Right ventricle myocardium inferior (tissue), 1 donor: ENCODE measurements around the gene SEC23IP. TPM values are rescaled to one million over a fixed set of nuclear protein-coding genes. Genes with fewer than 3 reads are reported as not detected.
"Not testable (repeated sequence)": the region's sequence is repeated elsewhere in the genome, so short reads cannot be mapped to it uniquely, and the experiment has no call there.

ENCODE experiments used
- ATAC-seq: fragments of 200-7000 bp; cut with Tn5 transposase; one replicate; pipeline ENCODE4 v1.9.1; 2020; ENCODE audit warnings: mild to moderate bottlenecking, moderate library complexity
- DNase-seq: peaks from one replicate; pipeline ENCODE4 v3.0.0; 2021; ENCODE audit errors: missing footprints
- intact Hi-C: fragments of 100-400 bp; cut with DNase I; formaldehyde crosslinking; loops from one replicate; pipeline ENCODE4 v1.11.0; 2022
- total RNA-seq: library from RNA; stranded (reverse); fragmentation: NEBNext Ultra II Directional; extraction: Animal tissue kit (Norgen Biotek cat#: 25700); gene quantifications from one replicate; pipeline ENCODE4 v1.2.1, GENCODE V29; 2021
- donor health status: DM: no; HTN: yes; CAD: no; lungs with severe emphysema.

Gene SEC23IP
- total RNA-seq, 1 donor from 2014 or later: 23.5 TPM

DNA sequence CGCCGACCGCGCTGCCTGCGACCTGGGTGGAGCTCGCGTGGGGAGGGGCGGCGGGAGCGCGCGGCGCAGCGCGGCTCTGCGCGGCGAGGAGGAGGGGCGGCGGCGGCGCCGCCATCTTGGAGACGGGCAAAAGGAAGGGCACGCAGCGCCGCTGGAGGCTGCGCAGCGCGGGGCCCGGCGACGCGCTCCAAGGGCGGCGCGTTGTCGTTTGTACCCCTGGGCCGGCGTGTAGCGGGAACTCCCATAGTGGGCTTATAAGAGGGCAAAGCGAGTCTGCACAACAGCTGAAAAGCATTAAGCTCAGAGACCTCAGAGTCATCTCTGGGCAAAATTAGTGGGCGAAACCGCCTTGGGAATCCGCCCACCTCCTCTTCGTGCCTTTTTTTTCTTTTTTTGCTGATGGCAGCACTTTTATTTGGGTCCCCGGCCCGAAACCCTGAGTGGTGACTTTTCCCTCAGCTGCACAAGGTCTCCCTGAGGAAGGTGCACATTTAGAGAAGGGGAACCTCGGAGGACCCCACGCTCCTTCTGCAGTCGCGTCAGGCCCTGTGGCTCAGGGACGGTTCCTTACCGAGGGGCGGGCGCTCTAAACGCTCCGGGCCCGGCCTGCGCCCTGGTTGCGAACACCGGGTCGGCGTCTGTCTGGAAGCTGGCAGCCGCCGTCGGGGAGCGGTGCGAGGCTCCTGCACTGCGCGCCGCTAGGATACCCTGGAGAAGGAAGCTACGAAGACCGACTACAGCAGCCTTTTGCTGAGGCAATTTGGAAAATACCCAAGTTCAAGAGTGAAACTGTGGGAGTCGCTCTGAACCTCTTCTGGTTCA, 19.5 kb upstream of the SEC23IP start:
- DNase-seq: peak; percentile 97
- intact Hi-C loops: loop anchor here (1.0 to 2.0 kb wide), 2 partner anchors 19 to 146 kb away; partner anchors contain the start of genes INPP5F and SEC23IP
- peak; percentile 99 for ATAC-seq

GRCh38 chr10:119878524-119878923, 14.0 kb upstream of the SEC23IP start:
- DNase-seq (no peak), ATAC-seq (no peak)
- intact Hi-C loops: no loop called here

- intact Hi-C loops, DNase-seq, ATAC-seq: not testable (repeated sequence)
Measured at GRCh38 chr10:119883901-119884611, 8.5 kb upstream of the SEC23IP start.

DNA sequence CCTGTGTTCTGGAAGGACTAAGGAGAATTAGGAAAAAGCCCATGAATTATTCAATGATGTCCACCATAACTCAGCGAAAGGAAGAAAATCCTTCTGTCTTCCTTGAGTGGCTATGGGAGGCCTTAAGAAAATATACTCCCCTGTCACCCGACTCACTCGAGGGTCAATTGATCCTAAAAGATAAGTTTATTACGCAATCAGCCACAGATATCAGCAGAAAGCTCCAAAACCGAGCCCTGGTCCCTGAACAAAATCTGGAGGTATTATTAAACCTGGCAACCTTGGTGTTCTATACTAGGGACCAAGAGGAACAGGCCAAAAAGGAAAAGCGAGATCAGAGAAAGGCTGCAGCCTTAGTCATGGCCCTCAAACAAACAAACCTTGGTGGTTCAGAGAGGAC, 6.5 kb upstream of the SEC23IP start:
- DNase-seq, ATAC-seq, intact Hi-C loops: not testable (repeated sequence)

GRCh38 chr10:119888715-119889114, 3.8 kb upstream of the SEC23IP start:
- intact Hi-C loops, DNase-seq, ATAC-seq: not testable (repeated sequence)

DNA sequence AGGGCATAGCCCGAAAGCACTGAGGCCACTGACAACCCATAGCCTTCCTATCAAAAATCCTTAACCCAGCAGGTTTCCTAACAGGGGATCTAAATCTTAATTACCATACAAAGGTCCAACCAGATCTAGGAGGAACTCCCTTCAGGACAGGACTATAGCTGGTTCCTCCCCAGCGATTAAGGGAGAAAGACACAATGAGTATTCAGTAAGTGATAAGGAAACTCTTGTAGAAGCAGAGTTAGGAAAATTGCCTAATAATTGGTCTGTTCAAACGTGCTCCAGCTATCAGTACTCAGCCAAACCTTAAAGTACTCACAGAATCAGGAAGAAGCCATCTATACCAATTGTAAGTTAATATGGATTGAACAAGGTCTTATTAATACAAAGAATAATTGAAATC, 3.3 kb upstream of the SEC23IP start:
- intact Hi-C loops, DNase-seq, ATAC-seq: not testable (repeated sequence)

DNA sequence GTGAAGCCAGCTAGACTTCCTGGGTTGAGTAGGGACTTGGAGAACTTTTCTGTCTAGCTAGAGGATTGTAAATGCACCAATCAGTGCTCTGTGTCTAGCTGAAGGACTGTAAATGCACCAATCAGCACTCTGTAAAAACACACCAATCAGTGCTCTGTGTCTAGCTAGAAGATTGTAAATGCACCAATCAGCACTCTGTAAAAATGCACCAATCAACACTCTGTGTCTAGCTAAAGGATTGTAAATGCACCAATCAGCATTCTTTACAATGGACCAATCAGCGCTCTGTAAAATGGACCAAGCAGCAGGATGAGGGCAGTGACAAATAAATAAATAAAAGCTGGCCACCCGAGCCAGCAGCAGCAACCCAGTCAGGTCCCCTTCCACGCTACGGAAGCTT, 2.2 kb upstream of the SEC23IP start:
- ATAC-seq, DNase-seq, intact Hi-C loops: not testable (repeated sequence)

DNA sequence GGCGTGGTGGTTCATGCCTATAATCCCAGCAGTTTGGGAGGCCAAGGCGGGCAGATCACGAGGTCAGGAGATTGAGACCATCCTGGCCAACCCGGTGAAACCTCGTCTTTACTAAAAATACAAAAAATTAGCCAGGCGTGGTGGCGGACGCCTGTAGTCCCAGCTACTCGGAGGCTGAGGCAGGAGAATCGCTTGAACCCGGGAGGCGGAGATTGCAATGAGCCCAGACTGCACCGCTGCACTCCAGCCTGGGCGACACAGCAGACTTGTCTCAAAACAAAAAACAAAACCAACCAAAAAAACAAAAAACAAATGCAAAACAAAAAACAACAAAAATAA, 712 bp upstream of the SEC23IP start:
- DNase-seq, ATAC-seq: not testable (repeated sequence)
- intact Hi-C loops: loop anchor here (1.0 kb wide), 1 partner anchor 20 kb away; the partner anchor contains the start of gene MCMBP

DNA sequence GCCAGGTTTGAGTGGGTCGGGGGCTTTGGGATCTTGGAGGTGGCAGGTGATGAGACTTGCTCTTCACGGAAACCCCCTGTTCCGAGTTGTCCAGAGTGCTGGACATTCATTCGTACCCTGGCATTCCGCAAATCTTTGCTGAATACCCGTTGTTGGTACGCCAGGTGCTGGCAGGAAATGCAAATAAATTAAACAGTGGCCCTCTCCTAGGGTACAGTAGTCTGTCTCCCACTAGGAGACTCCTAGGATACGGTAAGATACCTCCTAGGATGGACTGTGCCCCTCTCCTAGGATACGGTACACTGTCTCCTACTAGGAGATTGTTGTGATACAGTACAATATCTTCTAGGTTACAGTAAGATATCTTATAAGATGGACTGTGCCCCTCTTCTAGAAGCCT, 544 bp downstream of the SEC23IP start:
- ATAC-seq (no peak), DNase-seq (no peak)
- intact Hi-C loops: no loop called here

- no peak for DNase-seq
- ATAC-seq: no peak
- intact Hi-C loops: no loop called here
Measured at GRCh38 chr10:119893845-119894427, 1.4 kb downstream of the SEC23IP start.

- no peak for DNase-seq
- intact Hi-C loops: no loop called here
- no peak for ATAC-seq
Measured at GRCh38 chr10:119896061-119896655, 3.6 kb downstream of the SEC23IP start.

GRCh38 chr10:119896937-119897770, 4.6 kb downstream of the SEC23IP start:
- intact Hi-C loops: no loop called here
- ATAC-seq: peak; percentile 51
- DNase-seq: peak; percentile 79

DNA sequence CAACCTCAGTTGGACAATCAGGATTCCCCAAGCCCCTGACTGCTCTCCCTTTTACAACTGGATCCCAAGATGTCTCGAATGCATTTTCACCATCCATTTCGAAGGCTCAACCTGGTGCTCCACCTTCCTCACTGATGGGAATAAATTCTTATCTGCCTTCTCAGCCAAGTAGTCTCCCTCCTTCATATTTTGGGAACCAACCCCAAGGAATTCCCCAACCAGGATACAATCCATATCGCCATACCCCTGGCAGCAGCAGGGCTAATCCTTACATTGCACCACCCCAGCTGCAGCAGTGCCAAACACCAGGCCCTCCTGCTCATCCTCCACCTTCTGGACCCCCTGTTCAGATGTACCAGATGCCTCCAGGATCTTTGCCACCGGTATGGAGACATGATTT, 6.0 kb downstream of the SEC23IP start:
- DNase-seq (no peak), ATAC-seq (no peak)
- intact Hi-C loops: no loop called here

DNA sequence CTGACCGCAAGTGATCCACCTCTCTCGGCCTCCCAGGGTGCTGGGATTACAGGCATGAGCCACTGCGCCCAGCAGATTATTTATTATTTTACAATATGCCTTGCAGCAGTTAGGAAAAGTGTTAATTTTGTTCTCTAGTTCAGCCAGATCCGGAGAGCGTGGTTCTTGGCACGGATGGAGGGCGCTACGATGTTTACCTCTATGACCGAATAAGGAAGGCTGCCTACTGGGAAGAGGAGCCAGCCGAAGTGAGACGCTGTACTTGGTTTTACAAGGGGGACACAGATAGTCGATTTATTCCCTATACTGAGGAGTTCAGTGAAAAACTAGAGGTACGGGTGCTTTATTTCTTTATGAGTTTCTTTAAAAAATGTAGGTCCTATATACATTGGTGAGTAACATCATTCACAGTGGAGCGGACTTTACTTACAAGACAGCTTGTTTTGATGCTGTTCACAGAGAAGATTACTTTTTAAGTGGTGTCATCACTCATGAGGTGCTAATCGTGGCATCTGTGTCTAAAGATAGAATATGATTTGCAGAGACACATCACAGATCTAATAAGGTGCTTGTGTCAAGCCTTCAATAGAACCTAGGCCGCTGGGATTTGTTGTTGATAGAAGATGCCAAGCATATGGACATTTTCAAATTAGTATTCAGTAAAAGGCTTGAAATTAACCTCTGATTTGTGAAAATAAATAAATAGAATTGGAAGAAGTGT, 11.6 kb downstream of the SEC23IP start:
- intact Hi-C loops: no loop called here
- ATAC-seq (no peak), DNase-seq (no peak)

DNA sequence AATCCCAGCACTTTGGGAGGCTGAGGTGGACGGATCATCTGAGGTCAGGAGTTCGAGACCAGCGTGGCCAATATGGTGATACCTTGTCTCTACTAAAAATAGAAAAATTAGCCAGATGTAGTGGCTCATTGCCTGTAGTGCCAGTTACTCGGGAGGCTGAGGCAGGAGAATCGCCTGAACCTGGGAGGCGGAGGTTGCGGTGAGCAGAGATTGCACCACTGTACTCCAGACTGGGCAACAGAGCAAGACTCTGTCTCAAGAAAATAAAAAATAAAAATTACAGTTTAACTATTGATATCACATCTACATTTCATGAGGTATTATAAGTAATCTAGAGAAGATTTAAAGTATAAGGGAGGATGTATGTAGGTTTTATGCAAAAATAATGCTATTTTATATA, 15.2 kb downstream of the SEC23IP start:
- intact Hi-C loops, DNase-seq, ATAC-seq: not testable (repeated sequence)

DNA sequence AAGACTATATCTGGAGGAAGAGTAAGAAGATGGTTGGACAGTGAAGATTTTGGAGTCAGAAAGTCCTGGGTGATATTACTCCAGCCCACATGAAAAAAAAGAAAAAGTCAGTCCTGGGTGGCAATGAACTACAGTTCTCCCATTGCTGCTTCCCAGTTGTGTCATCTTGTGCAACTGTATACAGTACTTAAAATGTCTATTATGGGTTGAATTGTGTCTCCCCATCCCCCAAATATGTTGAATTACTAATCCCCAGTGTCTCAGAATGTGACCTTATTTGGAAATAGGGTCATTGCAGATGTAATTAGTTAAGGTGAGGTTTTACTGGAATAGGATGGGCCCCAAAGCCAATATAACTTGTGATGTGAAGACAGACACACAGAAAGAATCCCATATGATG, 15.6 kb downstream of the SEC23IP start:
- no peak for ATAC-seq
- intact Hi-C loops: no loop called here
- DNase-seq: no peak

- intact Hi-C loops: no loop called here
- no peak for DNase-seq
- ATAC-seq: no peak
Measured at GRCh38 chr10:119910689-119911088, 18.2 kb downstream of the SEC23IP start.

DNA sequence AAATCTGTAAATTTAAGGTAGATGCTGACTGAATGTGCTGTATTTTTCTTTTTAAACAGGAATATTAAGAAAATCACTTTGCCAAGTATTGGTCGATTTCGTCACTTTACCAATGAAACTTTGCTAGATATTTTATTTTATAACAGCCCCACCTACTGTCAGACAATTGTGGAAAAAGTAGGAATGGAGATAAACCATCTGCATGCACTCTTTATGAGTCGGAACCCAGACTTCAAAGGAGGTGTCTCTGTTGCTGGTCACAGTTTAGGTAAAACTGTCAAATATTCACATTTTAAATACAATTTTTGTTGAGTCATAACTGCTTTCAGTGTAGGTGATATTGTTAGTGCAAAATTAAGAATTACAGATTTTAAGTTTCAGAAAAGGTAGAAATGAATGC, 25.2 kb downstream of the SEC23IP start:
- DNase-seq (no peak), ATAC-seq (no peak)
- intact Hi-C loops: no loop called here
